GM23338 (cell line): Measurements from ENCODE around the gene AP1AR. TPM values are rescaled to one million over a fixed set of nuclear protein-coding genes. Genes with fewer than 3 reads are reported as not detected.

Source experiments
- ATAC-seq: fragments of 200-7000 bp; cut with Tn5 transposase; 3 replicates; pipeline ENCODE4 v1.9.1; 2020
- DNase-seq: peaks from one replicate; pipeline ENCODE4 v3.0.0-alpha.2; 2015; ENCODE audit warnings: low spot score
- H2AFZ ChIP-seq: fragments of 200-600 bp; sonication (generic); 2 replicates; pipeline ENCODE4 v1.8.0; 2016; ENCODE audit warnings: antibody characterized with exemption, mild to moderate bottlenecking, moderate library complexity
- H3F3A ChIP-seq: fragments of 200-600 bp; sonication (generic); replicated peaks from 2 replicates; pipeline ENCODE4 v1.8.0; 2017; ENCODE audit warnings: antibody characterized with exemption, mixed run types, low read depth
- H3K27ac ChIP-seq: fragments of 200-600 bp; sonication (generic); 2 replicates; pipeline ENCODE4 v1.6.1; 2016; ENCODE audit warnings: low read depth
- H3K27me3 ChIP-seq: fragments of 200-600 bp; sonication (generic); 2 replicates; pipeline ENCODE4 v1.8.0; 2016; ENCODE audit warnings: mild to moderate bottlenecking, mixed run types, moderate library complexity; ENCODE audit not compliant: insufficient read depth
- H3K36me3 ChIP-seq: fragments of 200-600 bp; sonication (generic); 2 replicates; pipeline ENCODE4 v1.8.0; 2016; ENCODE audit warnings: mild to moderate bottlenecking; ENCODE audit not compliant: insufficient read depth
- H3K4me1 ChIP-seq: fragments of 200-600 bp; sonication (generic); 2 replicates; pipeline ENCODE4 v1.8.0; 2016; ENCODE audit warnings: mild to moderate bottlenecking, moderate library complexity; ENCODE audit not compliant: insufficient read depth
- H3K4me2 ChIP-seq: fragments of 200-600 bp; sonication (generic); 2 replicates; pipeline ENCODE4 v1.7.1; 2017; ENCODE audit warnings: mixed run types
- H3K4me3 ChIP-seq: fragments of 200-600 bp; sonication (generic); 2 replicates; pipeline ENCODE4 v1.6.1; 2016; ENCODE audit warnings: mixed run types
- H3K79me2 ChIP-seq: fragments of 200-600 bp; sonication (generic); replicated peaks from 2 replicates; pipeline ENCODE4 v1.8.0; 2017; ENCODE audit warnings: mild to moderate bottlenecking; ENCODE audit not compliant: insufficient read depth
- H3K9me2 ChIP-seq: fragments of 200-600 bp; sonication (generic); 2 replicates; pipeline ENCODE4 v1.8.0; 2017; ENCODE audit not compliant: insufficient read depth
- H4K20me1 ChIP-seq: fragments of 200-600 bp; sonication (generic); replicated peaks from 2 replicates; pipeline ENCODE4 v1.8.0; 2017; ENCODE audit warnings: mild to moderate bottlenecking; ENCODE audit not compliant: insufficient read depth
- H3K27ac Mint-ChIP-seq: 2 replicates; pipeline ENCODE4 v1.8.0; 2020; ENCODE audit warnings: inconsistent platforms, mild to moderate bottlenecking, moderate library complexity, mixed read lengths
- H3K27me3 Mint-ChIP-seq: 3 replicates; pipeline ENCODE4 v1.8.0; 2022; ENCODE audit warnings: low read depth, mild to moderate bottlenecking, moderate library complexity, mixed read lengths, inconsistent platforms; ENCODE audit not compliant: insufficient read depth, poor library complexity
- H3K36me3 Mint-ChIP-seq: 3 replicates; pipeline ENCODE4 v1.8.0; 2021; ENCODE audit warnings: low read depth, mild to moderate bottlenecking, inconsistent platforms, moderate library complexity, mixed read lengths
- H3K4me1 Mint-ChIP-seq: 3 replicates; pipeline ENCODE4 v1.8.0; 2020; ENCODE audit warnings: mild to moderate bottlenecking, inconsistent platforms, mixed read lengths
- H3K4me3 Mint-ChIP-seq: 3 replicates; pipeline ENCODE4 v1.8.0; 2021; ENCODE audit warnings: moderate library complexity, mild to moderate bottlenecking, inconsistent platforms, mixed read lengths
- H3K9me3 Mint-ChIP-seq: 3 replicates; pipeline ENCODE4 v1.8.0; 2020; ENCODE audit warnings: moderate library complexity, mild to moderate bottlenecking, inconsistent platforms, mixed read lengths
- EZH2 ChIP-seq: fragments of 200-600 bp; sonication (generic); IDR thresholded peaks from one replicate; pipeline ENCODE4 v1.8.0; 2017; ENCODE audit warnings: antibody characterized with exemption, mild to moderate bottlenecking, low read depth; ENCODE audit not compliant: unreplicated experiment
- REST ChIP-seq: IDR thresholded peaks from one replicate; pipeline ENCODE4 v1.6.1; 2018; ENCODE audit warnings: antibody characterized with exemption; ENCODE audit not compliant: unreplicated experiment
- ZNF462 ChIP-seq: fragments of 250-450 bp; sonication (Bioruptor Pico); IDR thresholded peaks from 2 replicates; pipeline ENCODE4 v1.5.0; 2020; ENCODE audit warnings: mild to moderate bottlenecking, moderate library complexity
- polyA plus RNA-seq: library from polyadenylated mRNA; unstranded; fragments of >200 nt; fragmentation: Nextera tagmentation; extraction: Ambion mirVana; gene quantifications from 2 replicates; pipeline ENCODE4 v1.2.1, GENCODE V29; 2016
- total RNA-seq: library from RNA; depleted of rRNA; stranded (reverse); fragments of >200 nt; shearing (Covaris generic); gene quantifications from 2 replicates; pipeline ENCODE4 v1.2.3, GENCODE V29; 2014

The AP1AR gene
- total and polyA plus RNA-seq, 2 experiments from 2014 or later, result 17.5 to 28.0 TPM

- TF ChIP-seq ZNF462 (CRISPR knock-in tag), result no peak
Measured at GRCh38 chr4:112288455-112288854, 56.9 kb downstream of the AP1AR start (continued).

DNA sequence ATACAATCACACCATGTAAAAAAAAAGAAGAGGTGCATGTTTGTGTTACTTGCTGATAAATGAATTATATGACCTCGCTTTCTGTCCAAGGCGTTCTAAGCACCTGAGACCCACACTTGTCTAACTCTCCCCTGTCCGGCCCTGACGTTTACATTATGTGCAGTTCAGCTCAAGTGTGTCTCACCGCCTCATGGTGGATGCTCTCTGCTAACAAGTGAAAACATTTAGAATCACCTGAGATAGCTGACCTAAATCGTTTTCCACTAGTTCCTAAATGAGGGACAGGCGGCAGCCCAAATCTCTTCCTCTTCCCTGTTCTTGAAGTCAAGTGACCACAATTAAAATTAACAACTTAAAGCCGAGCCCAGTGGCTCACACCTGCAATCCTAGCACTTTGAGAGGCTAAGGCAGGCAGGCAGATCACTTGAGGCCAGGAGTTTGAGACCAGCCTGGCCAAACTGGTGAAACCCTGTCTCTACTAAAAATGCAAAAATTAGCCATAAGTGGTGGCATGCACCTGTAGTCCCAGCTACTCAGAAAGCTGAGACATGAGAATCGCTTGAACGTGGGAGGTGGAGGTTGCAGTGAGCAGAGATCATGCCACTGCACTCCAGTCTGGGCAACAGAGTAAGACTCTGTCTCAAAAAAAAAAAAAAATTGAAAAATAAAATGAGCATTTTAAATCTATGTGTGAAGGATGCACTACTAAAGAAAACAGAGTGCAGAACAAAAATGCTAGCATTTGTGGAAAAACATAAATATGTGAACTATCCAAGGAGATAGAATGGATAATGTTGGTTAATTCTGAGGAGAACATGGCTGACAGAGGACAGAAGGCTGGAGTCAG is 58.0 kb downstream of the AP1AR start:
- Histone ChIP-seq H3K36me3 (no peaks in the 10 kb centered on the region), H3K4me1 (peaks cover 5% of the 10 kb centered on the region; the same call in 1 of the 2 replicates), H3K27me3 (peaks cover 24% of the 10 kb centered on the region), H3K4me2 (no peak overlapping the region), H3F3A (no peaks in the 10 kb centered on the region), H3K9me2 (peaks cover 3% of the 10 kb centered on the region; the same call in 1 of the 2 replicates), H3K4me3 (no peak overlapping the region), H4K20me1 (no peaks in the 10 kb centered on the region), H3K27ac (no peak overlapping the region), H2AFZ (no peak overlapping the region), H3K79me2 (no peaks in the 10 kb centered on the region)
- ATAC-seq (no peak), DNase-seq (no peak)
- Mint-ChIP-seq H3K4me1 (peaks cover 23% of the 10 kb centered on the region), H3K9me3 (peaks cover 18% of the 10 kb centered on the region; the same call in 2 of the 3 replicates), H3K4me3 (no peak overlapping the region), H3K36me3 (peaks cover 6% of the 10 kb centered on the region; the same call in 2 of the 3 replicates), H3K27ac (no peak overlapping the region), H3K27me3 (peaks cover 21% of the 10 kb centered on the region)
- TF ChIP-seq EZH2, result no peak
- TF ChIP-seq ZNF462 (CRISPR knock-in tag), result no peak
- no peak for TF ChIP-seq REST
